Measurements from ENCODE around the gene WNT7A.

GRCh38 chr3:13771496-13771895, 108.4 kb downstream of the WNT7A start:
- TF ChIP-seq CTCF (IDR thresholded peaks at IDR 0.05) (no peak), POLR2A (IDR thresholded peaks at IDR 0.05) (no peak), EP300 (IDR thresholded peaks at IDR 0.05) (no peak), POLR2AphosphoS5 (IDR thresholded peaks at IDR 0.05) (no peak)

Data from stomach (tissue), 4 donors.